Muscle layer of duodenum (tissue), 2 donors: ENCODE measurements around the gene ADAMTS12.

ENCODE experiments used
- H3K27ac ChIP-seq: one replicate; pipeline ENCODE4 v1.7.0; 2013; ENCODE audit warnings: mild to moderate bottlenecking, low read length
- H3K27me3 ChIP-seq: one replicate; pipeline ENCODE4 v1.7.0; 2013; ENCODE audit warnings: low read depth, mild to moderate bottlenecking, control low read depth, low read length
- H3K36me3 ChIP-seq, 2 donors: one replicate each; pipeline ENCODE4 v1.7.0; 2013; ENCODE audit warnings: low read length in 2 of 2, control low read depth in 1 of 2, mild to moderate bottlenecking in 1 of 2; ENCODE audit not compliant: insufficient read depth in 2 of 2, control insufficient read depth in 1 of 2
- H3K4me1 ChIP-seq, 2 donors: one replicate each; pipeline ENCODE4 v1.7.0; 2013; ENCODE audit warnings: low read length in 2 of 2, mild to moderate bottlenecking in 2 of 2, control low read depth in 1 of 2, moderate library complexity in 1 of 2; ENCODE audit not compliant: insufficient read depth in 2 of 2, control insufficient read depth in 1 of 2
- H3K4me3 ChIP-seq, 2 donors: one replicate each; pipeline ENCODE4 v1.7.0; 2013; ENCODE audit warnings: low read length in 2 of 2, low read depth in 1 of 2, mild to moderate bottlenecking in 1 of 2
- H3K9me3 ChIP-seq, 2 donors: one replicate each; pipeline ENCODE4 v1.7.0; 2013; ENCODE audit warnings: low read length in 2 of 2, control low read depth in 1 of 2, mild to moderate bottlenecking in 1 of 2; ENCODE audit not compliant: control insufficient read depth in 1 of 2
- donor health status: healthy.

ADAMTS12 gene

GRCh38 chr5:33795496-33795895 is 96.3 kb downstream of the ADAMTS12 start:
- Histone ChIP-seq H3K9me3 (no peaks in the 10 kb centered on the region), H3K36me3 (no peaks in the 10 kb centered on the region), H3K4me1 (no peaks in the 10 kb centered on the region), H3K4me3 (no peak overlapping the region), H3K27me3 (no peaks in the 10 kb centered on the region), H3K27ac (no peak overlapping the region)

- no peaks in the 10 kb centered on the region for H3K4me1 ChIP-seq
- no peaks in the 10 kb centered on the region for H3K9me3 ChIP-seq
- H3K27ac ChIP-seq = no peak overlapping the region
- no peak overlapping the region for H3K4me3 ChIP-seq
- H3K36me3 ChIP-seq = no peaks in the 10 kb centered on the region
- no peaks in the 10 kb centered on the region for H3K27me3 ChIP-seq
Measured at GRCh38 chr5:33794550-33795181, 97.1 kb downstream of the ADAMTS12 start.

GRCh38 chr5:33793836-33794549 is 97.8 kb downstream of the ADAMTS12 start:
- H3K27me3 ChIP-seq = no peaks in the 10 kb centered on the region
- H3K4me3 ChIP-seq = no peak overlapping the region
- no peaks in the 10 kb centered on the region for H3K4me1 ChIP-seq
- H3K36me3 ChIP-seq = no peaks in the 10 kb centered on the region
- no peaks in the 10 kb centered on the region for H3K9me3 ChIP-seq
- H3K27ac ChIP-seq = no peak overlapping the region

- H3K9me3 ChIP-seq = no peaks in the 10 kb centered on the region
- H3K27ac ChIP-seq = no peak overlapping the region
- no peak overlapping the region for H3K4me3 ChIP-seq
- H3K36me3 ChIP-seq = no peaks in the 10 kb centered on the region
- H3K27me3 ChIP-seq = no peaks in the 10 kb centered on the region
- no peaks in the 10 kb centered on the region for H3K4me1 ChIP-seq
Measured at GRCh38 chr5:33793276-33793675, 98.5 kb downstream of the ADAMTS12 start.

- H3K27ac ChIP-seq = no peak overlapping the region
- H3K9me3 ChIP-seq = no peaks in the 10 kb centered on the region
- H3K27me3 ChIP-seq = no peaks in the 10 kb centered on the region
- no peaks in the 10 kb centered on the region for H3K36me3 ChIP-seq
- no peak overlapping the region for H3K4me3 ChIP-seq
- no peaks in the 10 kb centered on the region for H3K4me1 ChIP-seq
Measured at GRCh38 chr5:33792559-33792958, 99.2 kb downstream of the ADAMTS12 start.

GRCh38 chr5:33789567-33789957 is 102.2 kb downstream of the ADAMTS12 start:
- no peak overlapping the region for H3K27ac ChIP-seq
- H3K27me3 ChIP-seq = no peaks in the 10 kb centered on the region
- H3K9me3 ChIP-seq = peaks cover 0 to 8% of the 10 kb centered on the region in 2 donors
- H3K4me1 ChIP-seq = no peaks in the 10 kb centered on the region
- no peak overlapping the region for H3K4me3 ChIP-seq
- H3K36me3 ChIP-seq = no peaks in the 10 kb centered on the region

GRCh38 chr5:33788922-33789566 is 102.7 kb downstream of the ADAMTS12 start:
- Histone ChIP-seq H3K27me3 (no peaks in the 10 kb centered on the region), H3K4me1 (no peaks in the 10 kb centered on the region), H3K36me3 (no peaks in the 10 kb centered on the region), H3K9me3 (peaks cover 0 to 8% of the 10 kb centered on the region in 2 donors), H3K4me3 (no peak overlapping the region), H3K27ac (no peak overlapping the region)

GRCh38 chr5:33785571-33785970 is 106.2 kb downstream of the ADAMTS12 start:
- H3K9me3 ChIP-seq = peaks cover 0 to 8% of the 10 kb centered on the region in 2 donors
- H3K27ac ChIP-seq = no peak overlapping the region
- H3K4me3 ChIP-seq = no peak overlapping the region
- H3K27me3 ChIP-seq = no peaks in the 10 kb centered on the region
- peaks cover 0 to 6% of the 10 kb centered on the region in 2 donors for H3K4me1 ChIP-seq
- H3K36me3 ChIP-seq = no peaks in the 10 kb centered on the region

GRCh38 chr5:33781286-33781685 is 110.5 kb downstream of the ADAMTS12 start:
- Histone ChIP-seq H3K27ac (no peak overlapping the region), H3K4me1 (peaks cover 0 to 6% of the 10 kb centered on the region in 2 donors), H3K27me3 (no peaks in the 10 kb centered on the region), H3K4me3 (no peak overlapping the region), H3K9me3 (peaks cover 0 to 8% of the 10 kb centered on the region in 2 donors), H3K36me3 (no peaks in the 10 kb centered on the region)

- Histone ChIP-seq H3K27ac (no peak overlapping the region), H3K36me3 (no peaks in the 10 kb centered on the region), H3K4me3 (no peak overlapping the region), H3K4me1 (peaks cover 0 to 6% of the 10 kb centered on the region in 2 donors), H3K9me3 (no peaks in the 10 kb centered on the region), H3K27me3 (no peaks in the 10 kb centered on the region)
Measured at GRCh38 chr5:33776151-33776660, 115.6 kb downstream of the ADAMTS12 start.

- no peak overlapping the region for H3K27ac ChIP-seq
- peaks cover 0 to 3% of the 10 kb centered on the region in 2 donors for H3K4me1 ChIP-seq
- H3K27me3 ChIP-seq = no peaks in the 10 kb centered on the region
- no peaks in the 10 kb centered on the region for H3K36me3 ChIP-seq
- H3K9me3 ChIP-seq = no peaks in the 10 kb centered on the region
- H3K4me3 ChIP-seq = no peak overlapping the region
Measured at GRCh38 chr5:33774341-33774740, 117.4 kb downstream of the ADAMTS12 start.
